GM23338 (cell line): ENCODE data around the gene CGB3. TPM values are rescaled to one million over a fixed set of nuclear protein-coding genes. Genes with fewer than 3 reads are reported as not detected.

Source experiments
- ATAC-seq: fragments of 200-7000 bp; cut with Tn5 transposase; 3 replicates; pipeline ENCODE4 v1.9.1; 2020
- DNase-seq: peaks from one replicate; pipeline ENCODE4 v3.0.0-alpha.2; 2015; ENCODE audit warnings: low spot score
- H2AFZ ChIP-seq: fragments of 200-600 bp; sonication (generic); 2 replicates; pipeline ENCODE4 v1.8.0; 2016; ENCODE audit warnings: antibody characterized with exemption, mild to moderate bottlenecking, moderate library complexity
- H3F3A ChIP-seq: fragments of 200-600 bp; sonication (generic); replicated peaks from 2 replicates; pipeline ENCODE4 v1.8.0; 2017; ENCODE audit warnings: antibody characterized with exemption, mixed run types, low read depth
- H3K27ac ChIP-seq: fragments of 200-600 bp; sonication (generic); 2 replicates; pipeline ENCODE4 v1.6.1; 2016; ENCODE audit warnings: low read depth
- H3K27me3 ChIP-seq: fragments of 200-600 bp; sonication (generic); 2 replicates; pipeline ENCODE4 v1.8.0; 2016; ENCODE audit warnings: mild to moderate bottlenecking, mixed run types, moderate library complexity; ENCODE audit not compliant: insufficient read depth
- H3K36me3 ChIP-seq: fragments of 200-600 bp; sonication (generic); 2 replicates; pipeline ENCODE4 v1.8.0; 2016; ENCODE audit warnings: mild to moderate bottlenecking; ENCODE audit not compliant: insufficient read depth
- H3K4me1 ChIP-seq: fragments of 200-600 bp; sonication (generic); 2 replicates; pipeline ENCODE4 v1.8.0; 2016; ENCODE audit warnings: mild to moderate bottlenecking, moderate library complexity; ENCODE audit not compliant: insufficient read depth
- H3K4me2 ChIP-seq: fragments of 200-600 bp; sonication (generic); 2 replicates; pipeline ENCODE4 v1.7.1; 2017; ENCODE audit warnings: mixed run types
- H3K4me3 ChIP-seq: fragments of 200-600 bp; sonication (generic); 2 replicates; pipeline ENCODE4 v1.6.1; 2016; ENCODE audit warnings: mixed run types
- H3K79me2 ChIP-seq: fragments of 200-600 bp; sonication (generic); replicated peaks from 2 replicates; pipeline ENCODE4 v1.8.0; 2017; ENCODE audit warnings: mild to moderate bottlenecking; ENCODE audit not compliant: insufficient read depth
- H3K9me2 ChIP-seq: fragments of 200-600 bp; sonication (generic); 2 replicates; pipeline ENCODE4 v1.8.0; 2017; ENCODE audit not compliant: insufficient read depth
- H4K20me1 ChIP-seq: fragments of 200-600 bp; sonication (generic); replicated peaks from 2 replicates; pipeline ENCODE4 v1.8.0; 2017; ENCODE audit warnings: mild to moderate bottlenecking; ENCODE audit not compliant: insufficient read depth
- H3K27ac Mint-ChIP-seq: 2 replicates; pipeline ENCODE4 v1.8.0; 2020; ENCODE audit warnings: inconsistent platforms, mild to moderate bottlenecking, moderate library complexity, mixed read lengths
- H3K27me3 Mint-ChIP-seq: 3 replicates; pipeline ENCODE4 v1.8.0; 2022; ENCODE audit warnings: low read depth, mild to moderate bottlenecking, moderate library complexity, mixed read lengths, inconsistent platforms; ENCODE audit not compliant: insufficient read depth, poor library complexity
- H3K36me3 Mint-ChIP-seq: 3 replicates; pipeline ENCODE4 v1.8.0; 2021; ENCODE audit warnings: low read depth, mild to moderate bottlenecking, inconsistent platforms, moderate library complexity, mixed read lengths
- H3K4me1 Mint-ChIP-seq: 3 replicates; pipeline ENCODE4 v1.8.0; 2020; ENCODE audit warnings: mild to moderate bottlenecking, inconsistent platforms, mixed read lengths
- H3K4me3 Mint-ChIP-seq: 3 replicates; pipeline ENCODE4 v1.8.0; 2021; ENCODE audit warnings: moderate library complexity, mild to moderate bottlenecking, inconsistent platforms, mixed read lengths
- H3K9me3 Mint-ChIP-seq: 3 replicates; pipeline ENCODE4 v1.8.0; 2020; ENCODE audit warnings: moderate library complexity, mild to moderate bottlenecking, inconsistent platforms, mixed read lengths
- CREB1 ChIP-seq: fragments of 250-450 bp; sonication (Bioruptor Pico); IDR thresholded peaks from 2 replicates; pipeline ENCODE4 v1.5.0; 2020; ENCODE audit warnings: low read depth, mild to moderate bottlenecking, moderate library complexity
- CTCF ChIP-seq, 2 experiments: fragments of 200-600 bp in 1 of 2; sonication (generic) in 1 of 2; conservative IDR thresholded peaks; 2 replicates each; pipeline versions ENCODE4 v1.5.1 to v1.6.1; 2016 to 2017; ENCODE audit warnings: antibody characterized with exemption in 2 of 2, low read depth in 2 of 2, mild to moderate bottlenecking in 2 of 2, moderate library complexity in 1 of 2
- ETS1 ChIP-seq: IDR thresholded peaks from 2 replicates; pipeline ENCODE4 v1.6.1; 2016; ENCODE audit warnings: antibody characterized with exemption
- EZH2 ChIP-seq: fragments of 200-600 bp; sonication (generic); IDR thresholded peaks from one replicate; pipeline ENCODE4 v1.8.0; 2017; ENCODE audit warnings: antibody characterized with exemption, mild to moderate bottlenecking, low read depth; ENCODE audit not compliant: unreplicated experiment
- EZH2phosphoT487 ChIP-seq: fragments of 200-600 bp; sonication (generic); IDR thresholded peaks from one replicate; pipeline ENCODE4 v1.8.1; 2018; ENCODE audit warnings: antibody characterized with exemption; ENCODE audit not compliant: unreplicated experiment
- JUNB ChIP-seq: IDR thresholded peaks from one replicate; pipeline ENCODE4 v1.6.1; 2016; ENCODE audit warnings: antibody characterized with exemption; ENCODE audit not compliant: unreplicated experiment
- POLR2AphosphoS5 ChIP-seq: IDR thresholded peaks from 2 replicates; pipeline ENCODE4 v1.6.1; 2016; ENCODE audit warnings: antibody characterized with exemption, low read depth
- REST ChIP-seq: IDR thresholded peaks from one replicate; pipeline ENCODE4 v1.6.1; 2018; ENCODE audit warnings: antibody characterized with exemption; ENCODE audit not compliant: unreplicated experiment
- STAT1 ChIP-seq: IDR thresholded peaks from one replicate; pipeline ENCODE4 v1.6.1; 2016; ENCODE audit warnings: antibody characterized with exemption; ENCODE audit not compliant: unreplicated experiment
- ZNF331 ChIP-seq: fragments of 250-450 bp; sonication (Bioruptor Pico); IDR thresholded peaks from 2 replicates; pipeline ENCODE4 v1.5.0; 2020; ENCODE audit warnings: low read depth, mild to moderate bottlenecking, moderate library complexity
- ZNF462 ChIP-seq: fragments of 250-450 bp; sonication (Bioruptor Pico); IDR thresholded peaks from 2 replicates; pipeline ENCODE4 v1.5.0; 2020; ENCODE audit warnings: mild to moderate bottlenecking, moderate library complexity
- polyA plus RNA-seq: library from polyadenylated mRNA; unstranded; fragments of >200 nt; fragmentation: Nextera tagmentation; extraction: Ambion mirVana; gene quantifications from 2 replicates; pipeline ENCODE4 v1.2.1, GENCODE V29; 2016
- total RNA-seq: library from RNA; depleted of rRNA; stranded (reverse); fragments of >200 nt; shearing (Covaris generic); gene quantifications from 2 replicates; pipeline ENCODE4 v1.2.3, GENCODE V29; 2014

CGB3 gene
- total and polyA plus RNA-seq, 2 experiments from 2014 or later: not detected

- no peak for TF ChIP-seq CTCF (conservative IDR thresholded peaks at IDR 0.05; ENCODE audit: low read depth in 2 of 2)
- no peak for TF ChIP-seq EZH2
Measured at GRCh38 chr19:49064029-49064629, 40.0 kb upstream of the CGB3 start (continued).

- no peak overlapping the region for H2AFZ ChIP-seq
- no peaks in the 10 kb centered on the region; the same call in 2 of the 3 replicates for H3K9me3 Mint-ChIP-seq
- no peak overlapping the region for H3K27ac ChIP-seq
- H3K4me3 ChIP-seq: no peak overlapping the region
- peaks cover 60% of the 10 kb centered on the region for H3K27me3 ChIP-seq
- H3K27ac Mint-ChIP-seq: no peak overlapping the region
- peaks cover 36% of the 10 kb centered on the region for H3K4me1 ChIP-seq
- H3K4me1 Mint-ChIP-seq: peaks cover 36% of the 10 kb centered on the region
- H4K20me1 ChIP-seq: no peaks in the 10 kb centered on the region
- no peaks in the 10 kb centered on the region for H3K36me3 ChIP-seq
- H3K36me3 Mint-ChIP-seq: no peaks in the 10 kb centered on the region
- ATAC-seq (no peak), DNase-seq (no peak)
- H3K4me2 ChIP-seq: no peak overlapping the region
- peaks cover 41% of the 10 kb centered on the region for H3K27me3 Mint-ChIP-seq
- no peak overlapping the region for H3K4me3 Mint-ChIP-seq
- no peaks in the 10 kb centered on the region for H3K9me2 ChIP-seq
- H3F3A ChIP-seq: no peaks in the 10 kb centered on the region
- H3K79me2 ChIP-seq: no peaks in the 10 kb centered on the region
- TF ChIP-seq ZNF331 (CRISPR knock-in tag) (no peak), STAT1 (no peak), ETS1 (no peak), ZNF462 (CRISPR knock-in tag) (no peak), CREB1 (CRISPR knock-in tag) (no peak), EZH2phosphoT487 (no peak), REST (no peak), JUNB (no peak), POLR2AphosphoS5 (no peak)
Measured at GRCh38 chr19:49061445-49061844, 37.3 kb upstream of the CGB3 start.
